ENCODE data around the gene SLC22A6.
"Not testable (repeated sequence)": the region's sequence is repeated elsewhere in the genome, so short reads cannot be mapped to it uniquely, and the experiment has no call there.

Gene SLC22A6

GRCh38 chr11:62985041-62985750 is 429 bp upstream of the SLC22A6 start:
- no peak for DNase-seq

- no peak for DNase-seq
These were observed 1.1 kb downstream of the SLC22A6 start for GRCh38 chr11:62983536-62984199.

GRCh38 chr11:62981743-62982142 is 3.0 kb downstream of the SLC22A6 start:
- DNase-seq, result no peak

- no peak for DNase-seq
These were observed 4.5 kb downstream of the SLC22A6 start for GRCh38 chr11:62980133-62980760.

- no peak for DNase-seq
These were observed 8.7 kb downstream of the SLC22A6 start for GRCh38 chr11:62976109-62976508.

- DNase-seq, result peak; percentile 88
These were observed 9.8 kb downstream of the SLC22A6 start for GRCh38 chr11:62974848-62975522.

- no peak for DNase-seq
These were observed 19.2 kb downstream of the SLC22A6 start for GRCh38 chr11:62965574-62965973.

GRCh38 chr11:62962391-62962790 is 22.4 kb downstream of the SLC22A6 start:
- no peak for DNase-seq

- no peak for DNase-seq
These were observed 23.7 kb downstream of the SLC22A6 start for GRCh38 chr11:62961017-62961570.

GRCh38 chr11:62959422-62959980 is 25.3 kb downstream of the SLC22A6 start:
- no peak for DNase-seq

- DNase-seq, result no peak
These were observed 26.0 kb downstream of the SLC22A6 start for GRCh38 chr11:62958547-62959421.

- no peak for DNase-seq
These were observed 27.6 kb downstream of the SLC22A6 start for GRCh38 chr11:62957147-62957546.

- DNase-seq, result no peak
These were observed 30.3 kb downstream of the SLC22A6 start for GRCh38 chr11:62954478-62954877.

GRCh38 chr11:62953811-62954210 is 31.0 kb downstream of the SLC22A6 start:
- DNase-seq, result no peak

GRCh38 chr11:62948765-62949320 is 35.9 kb downstream of the SLC22A6 start:
- no peak for DNase-seq

GRCh38 chr11:62945538-62945937 is 39.2 kb downstream of the SLC22A6 start:
- DNase-seq, result not testable (repeated sequence)

- not testable (repeated sequence) for DNase-seq
These were observed 47.2 kb downstream of the SLC22A6 start for GRCh38 chr11:62937528-62937927.

GRCh38 chr11:62934496-62934785 is 50.3 kb downstream of the SLC22A6 start:
- no peak for DNase-seq

- DNase-seq, result no peak
These were observed 50.8 kb downstream of the SLC22A6 start for GRCh38 chr11:62933750-62934495.

GRCh38 chr11:62933285-62933684 is 51.5 kb downstream of the SLC22A6 start:
- DNase-seq, result no peak
